ENCODE measurements around the gene TAS2R20. TPM values are rescaled to one million over a fixed set of nuclear protein-coding genes. Genes with fewer than 3 reads are reported as not detected.

Gene TAS2R20, protein sequence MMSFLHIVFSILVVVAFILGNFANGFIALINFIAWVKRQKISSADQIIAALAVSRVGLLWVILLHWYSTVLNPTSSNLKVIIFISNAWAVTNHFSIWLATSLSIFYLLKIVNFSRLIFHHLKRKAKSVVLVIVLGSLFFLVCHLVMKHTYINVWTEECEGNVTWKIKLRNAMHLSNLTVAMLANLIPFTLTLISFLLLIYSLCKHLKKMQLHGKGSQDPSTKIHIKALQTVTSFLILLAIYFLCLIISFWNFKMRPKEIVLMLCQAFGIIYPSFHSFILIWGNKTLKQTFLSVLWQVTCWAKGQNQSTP
- 0.07 to 0.09 TPM in 2 of 5 replicates, not detected in the others for total RNA-seq (2022; extraction: Qiagen RNA extraction; ENCODE audit: low read depth)

DNA sequence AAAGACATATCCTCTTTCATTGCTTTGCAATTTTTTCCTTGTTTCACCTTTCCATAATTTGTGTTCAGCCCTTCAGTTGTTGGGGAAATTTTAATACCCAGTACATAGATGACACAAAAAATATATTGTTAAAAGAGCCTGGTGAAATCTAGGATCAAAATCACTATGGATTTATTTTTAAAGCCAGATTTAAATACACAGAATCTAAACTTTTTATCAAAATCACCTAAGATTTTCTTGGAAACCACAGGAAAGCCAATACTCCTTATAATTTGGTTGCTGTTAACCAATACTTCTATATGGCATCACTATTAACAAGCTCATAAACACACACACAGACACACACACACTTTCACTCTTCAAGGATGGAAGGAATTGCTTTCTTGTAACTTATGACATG lies at the start of gene TAS2R20:
Gene TAS2R20, minus strand, starts transcription at position 101 of the 400 bp plus-strand sequence. CDS start 429 bp downstream, outside the sequence.

DNA sequence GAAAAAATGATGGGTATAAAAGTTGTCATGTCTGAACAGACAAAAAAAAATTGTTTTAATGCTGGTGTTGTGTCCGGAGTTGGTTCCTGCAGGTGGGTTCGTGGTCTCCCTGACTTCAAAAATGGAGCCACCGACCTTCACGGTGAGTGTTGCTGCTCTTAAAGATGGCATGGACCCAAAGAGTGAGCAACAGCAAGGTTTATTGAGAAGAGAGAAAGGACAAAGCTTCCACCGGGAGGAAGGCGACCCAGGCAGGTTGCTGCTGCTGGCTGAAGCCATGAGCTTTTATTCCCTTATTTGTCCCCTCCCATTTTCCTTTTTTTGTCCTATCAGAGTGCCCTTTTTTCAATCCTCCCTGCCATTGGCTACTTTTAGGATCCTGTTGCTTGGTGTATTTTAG lies 33.2 kb upstream of the TAS2R20 start, which contains the start of gene TAS2R31:
Gene TAS2R31, minus strand, starts transcription at position 101 of the 400 bp plus-strand sequence. Its CDS starts 72 bp downstream, at position 29.

DNA sequence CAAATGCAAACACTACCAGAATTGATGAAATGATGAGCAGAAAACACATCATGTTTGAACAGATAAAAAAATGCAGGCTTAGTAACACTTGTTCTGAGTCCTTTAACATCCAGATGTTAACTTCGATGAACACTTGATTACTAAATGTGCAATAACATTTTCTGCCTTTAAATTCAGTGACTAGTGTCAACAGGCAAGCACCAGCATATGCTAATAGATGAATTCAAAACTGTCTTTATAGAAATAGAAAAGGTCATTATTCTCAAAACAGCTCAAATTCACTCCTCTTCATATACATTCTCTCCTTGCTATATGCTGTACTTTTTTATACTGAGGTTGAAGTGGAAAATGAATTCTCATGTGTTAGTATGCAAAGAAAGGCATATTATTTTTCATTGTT lies 24.4 kb upstream of the TAS2R20 start, which contains the start of gene TAS2R19:
Gene TAS2R19, minus strand, starts transcription at position 101 of the 400 bp plus-strand sequence. Its CDS starts 49 bp downstream, at position 52.

DNA sequence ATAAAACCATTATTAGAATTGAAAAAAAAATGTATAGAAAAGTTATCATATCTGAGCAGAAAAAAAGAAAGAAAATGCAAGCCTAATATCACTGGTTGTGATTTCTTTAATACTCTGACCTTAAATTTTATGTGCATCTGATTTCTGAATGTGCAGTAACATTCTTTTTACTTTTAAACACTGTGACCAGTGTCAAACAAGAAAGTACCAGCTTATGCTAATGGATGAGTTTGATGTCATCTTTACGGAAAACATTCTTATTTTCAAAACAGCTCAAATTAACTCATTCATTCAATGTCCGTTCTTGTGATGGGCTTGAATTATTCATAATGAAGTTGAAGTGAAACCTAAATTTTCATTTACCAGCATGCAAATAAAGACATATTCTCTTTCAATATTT lies 11.3 kb downstream of the TAS2R20 start, which contains the start of gene TAS2R50:
Gene TAS2R50, minus strand, starts transcription at position 101 of the 400 bp plus-strand sequence. Its CDS starts 52 bp downstream, at position 49.

Other genes with a start within 250 kb of the TAS2R20 start
- gene TAS2R7, start 195.7 kb downstream of the TAS2R20 start, total RNA-seq (2022; extraction: Qiagen RNA extraction; ENCODE audit: low read depth), result not detected in 5 replicates
- not detected in 5 replicates for gene TAS2R8, start 191.0 kb downstream of the TAS2R20 start, total RNA-seq (2022; extraction: Qiagen RNA extraction; ENCODE audit: low read depth)
- gene TAS2R9, start 188.1 kb downstream of the TAS2R20 start, total RNA-seq (2022; extraction: Qiagen RNA extraction; ENCODE audit: low read depth), result not detected in 5 replicates
- gene TAS2R10, start 171.9 kb downstream of the TAS2R20 start, total RNA-seq (2022; extraction: Qiagen RNA extraction; ENCODE audit: low read depth), result 0.19 TPM in 1 of 5 replicates, not detected in the others
- 1.9 to 5.3 TPM (median 3.3 TPM) in 5 replicates for gene PRR4, start 148.8 kb downstream of the TAS2R20 start, total RNA-seq (2022; extraction: Qiagen RNA extraction; ENCODE audit: low read depth)
- 2.8 to 5.7 TPM (median 3.0 TPM) in 5 replicates for gene PRH1, start 114.0 kb downstream of the TAS2R20 start, total RNA-seq (2022; extraction: Qiagen RNA extraction; ENCODE audit: low read depth)
- gene TAS2R13, start 88.7 kb downstream of the TAS2R20 start, total RNA-seq (2022; extraction: Qiagen RNA extraction; ENCODE audit: low read depth), result not detected in 5 replicates
- gene PRH2, start 69.1 kb downstream of the TAS2R20 start, total RNA-seq (2022; extraction: Qiagen RNA extraction; ENCODE audit: low read depth), result not detected in 5 replicates
- gene TAS2R14, start 59.0 kb downstream of the TAS2R20 start, total RNA-seq (2022; extraction: Qiagen RNA extraction; ENCODE audit: low read depth), result 0.38 to 0.81 TPM (median 0.73 TPM) in 5 replicates
- not detected in 5 replicates for gene TAS2R50, start 11.4 kb downstream of the TAS2R20 start, total RNA-seq (2022; extraction: Qiagen RNA extraction; ENCODE audit: low read depth)
- 0.16 TPM in 1 of 5 replicates, not detected in the others for gene TAS2R19, start 24.3 kb upstream of the TAS2R20 start, total RNA-seq (2022; extraction: Qiagen RNA extraction; ENCODE audit: low read depth)
- 0.14 to 0.33 TPM (median 0.18 TPM) in 4 of 5 replicates, not detected in the other for gene TAS2R31, start 33.1 kb upstream of the TAS2R20 start, total RNA-seq (2022; extraction: Qiagen RNA extraction; ENCODE audit: low read depth)
- gene TAS2R46, start 64.0 kb upstream of the TAS2R20 start, total RNA-seq (2022; extraction: Qiagen RNA extraction; ENCODE audit: low read depth), result not detected in 5 replicates
- not detected in 5 replicates for gene TAS2R43, start 94.0 kb upstream of the TAS2R20 start, total RNA-seq (2022; extraction: Qiagen RNA extraction; ENCODE audit: low read depth)
- not detected in 5 replicates for gene TAS2R30, start 136.3 kb upstream of the TAS2R20 start, total RNA-seq (2022; extraction: Qiagen RNA extraction; ENCODE audit: low read depth)
- gene SMIM10L1, start 172.9 kb upstream of the TAS2R20 start, total RNA-seq (2022; extraction: Qiagen RNA extraction; ENCODE audit: low read depth), result 6.6 to 9.2 TPM (median 8.7 TPM) in 5 replicates
- not detected in 5 replicates for gene TAS2R42, start 188.6 kb upstream of the TAS2R20 start, total RNA-seq (2022; extraction: Qiagen RNA extraction; ENCODE audit: low read depth)

Measured in A549 treated with RU486 at 1 μM for 4 hours (cell line).